Inferior parietal cortex (tissue), 1 donor: ENCODE results near the gene MYO1H.

Source experiments
- DNase-seq: peaks from one replicate; pipeline ENCODE4 v3.0.0-alpha.2; 2016; ENCODE audit errors: extremely low spot score

The MYO1H gene

GRCh38 chr12:109449845-109450532 is 102.3 kb downstream of the MYO1H start:
- DNase-seq: no peak

GRCh38 chr12:109450980-109451379 is 103.3 kb downstream of the MYO1H start:
- DNase-seq: no peak

- no peak for DNase-seq
Observed at GRCh38 chr12:109451400-109451799, 103.7 kb downstream of the MYO1H start.

GRCh38 chr12:109452489-109452888 is 104.8 kb downstream of the MYO1H start:
- DNase-seq: no peak

GRCh38 chr12:109455706-109456105 is 108.0 kb downstream of the MYO1H start:
- no peak for DNase-seq

GRCh38 chr12:109458086-109458485 is 110.4 kb downstream of the MYO1H start:
- DNase-seq: no peak

GRCh38 chr12:109458771-109459208 is 111.1 kb downstream of the MYO1H start:
- peak; percentile 25 for DNase-seq

- DNase-seq: no peak
Observed at GRCh38 chr12:109459247-109459646, 111.5 kb downstream of the MYO1H start.

GRCh38 chr12:109460538-109460937 is 112.8 kb downstream of the MYO1H start:
- no peak for DNase-seq

GRCh38 chr12:109461049-109461845 is 113.5 kb downstream of the MYO1H start:
- DNase-seq: peak; percentile 37

GRCh38 chr12:109461846-109462756 is 114.4 kb downstream of the MYO1H start:
- peak; percentile 25 for DNase-seq

- peak; percentile 20 for DNase-seq
Observed at GRCh38 chr12:109462868-109463692, 115.4 kb downstream of the MYO1H start.

- DNase-seq: no peak
Observed at GRCh38 chr12:109463756-109464155, 116.1 kb downstream of the MYO1H start.

GRCh38 chr12:109464642-109465351 is 117.1 kb downstream of the MYO1H start:
- no peak for DNase-seq

- DNase-seq: no peak
Observed at GRCh38 chr12:109466305-109466704, 118.6 kb downstream of the MYO1H start.

- DNase-seq: no peak
Observed at GRCh38 chr12:109466821-109467220, 119.1 kb downstream of the MYO1H start.

GRCh38 chr12:109467978-109468676 is 120.4 kb downstream of the MYO1H start:
- DNase-seq: no peak

GRCh38 chr12:109469517-109469916 is 121.8 kb downstream of the MYO1H start:
- DNase-seq: no peak

- no peak for DNase-seq
Observed at GRCh38 chr12:109473006-109473405, 125.3 kb downstream of the MYO1H start.
